KMS-11 (cell line): ENCODE data around the gene PRDM5.

ENCODE experiments used
- H2AFZ ChIP-seq: fragments of 200-600 bp; sonication (generic); 2 replicates; pipeline ENCODE4 v1.6.1; 2016; ENCODE audit warnings: antibody characterized with exemption, mixed run types, low read depth
- H3K27ac ChIP-seq: fragments of 200-600 bp; sonication (generic); 2 replicates; pipeline ENCODE4 v1.6.1; 2016; ENCODE audit warnings: mild to moderate bottlenecking, mixed run types
- H3K27me3 ChIP-seq: fragments of 200-600 bp; sonication (generic); 2 replicates; pipeline ENCODE4 v1.6.1; 2017; ENCODE audit warnings: mild to moderate bottlenecking, low read depth, mixed run types, moderate library complexity; ENCODE audit not compliant: insufficient read depth
- H3K36me3 ChIP-seq: fragments of 200-600 bp; sonication (generic); 2 replicates; pipeline ENCODE4 v1.6.1; 2017; ENCODE audit warnings: mild to moderate bottlenecking, mixed run types; ENCODE audit not compliant: insufficient read depth
- H3K4me1 ChIP-seq: fragments of 200-600 bp; sonication (generic); 2 replicates; pipeline ENCODE4 v1.6.1; 2016; ENCODE audit warnings: mild to moderate bottlenecking, low read depth, mixed run types; ENCODE audit not compliant: poor library complexity, severe bottlenecking
- H3K4me2 ChIP-seq: fragments of 200-600 bp; sonication (generic); 2 replicates; pipeline ENCODE4 v1.7.0; 2016; ENCODE audit warnings: mild to moderate bottlenecking, mixed run types
- H3K4me3 ChIP-seq: fragments of 200-600 bp; sonication (generic); IDR thresholded peaks from 2 replicates; pipeline ENCODE4 v1.6.1; 2017; ENCODE audit warnings: low read depth, low read length, mixed read lengths; ENCODE audit not compliant: insufficient read depth
- H3K79me2 ChIP-seq: fragments of 200-600 bp; sonication (generic); 2 replicates; pipeline ENCODE4 v1.6.1; 2016; ENCODE audit warnings: low read depth, mixed run types; ENCODE audit not compliant: insufficient read depth
- H3K9ac ChIP-seq: fragments of 200-600 bp; sonication (generic); 2 replicates; pipeline ENCODE4 v1.6.1; 2016; ENCODE audit warnings: mild to moderate bottlenecking, mixed run types
- H4K20me1 ChIP-seq: fragments of 200-600 bp; sonication (generic); 2 replicates; pipeline ENCODE4 v1.6.1; 2016; ENCODE audit warnings: mild to moderate bottlenecking, mixed run types; ENCODE audit not compliant: insufficient read depth
- CTCF ChIP-seq: fragments of 200-600 bp; sonication (generic); conservative IDR thresholded peaks from 2 replicates; pipeline ENCODE4 v1.6.1; 2017; ENCODE audit warnings: low read depth, mild to moderate bottlenecking, antibody characterized with exemption, low read length, moderate library complexity, mixed read lengths

Gene PRDM5

GRCh38 chr4:120798570-120798969 is 124.0 kb downstream of the PRDM5 start:
- Histone ChIP-seq H3K4me1 (no peaks in the 10 kb centered on the region), H2AFZ (no peak overlapping the region), H3K9ac (no peak overlapping the region), H3K27me3 (no peaks in the 10 kb centered on the region), H3K4me2 (no peak overlapping the region), H3K79me2 (no peaks in the 10 kb centered on the region), H3K36me3 (no peaks in the 10 kb centered on the region), H3K27ac (no peak overlapping the region), H4K20me1 (no peaks in the 10 kb centered on the region), H3K4me3 (no peak overlapping the region)
- no peak for TF ChIP-seq CTCF

GRCh38 chr4:120796271-120796670 is 126.3 kb downstream of the PRDM5 start:
- H3K27ac ChIP-seq: no peak overlapping the region
- no peaks in the 10 kb centered on the region for H3K27me3 ChIP-seq
- no peak overlapping the region for H3K4me2 ChIP-seq
- H3K4me1 ChIP-seq: no peaks in the 10 kb centered on the region
- H4K20me1 ChIP-seq: no peaks in the 10 kb centered on the region
- TF ChIP-seq CTCF: no peak
- no peak overlapping the region for H3K9ac ChIP-seq
- H3K36me3 ChIP-seq: no peaks in the 10 kb centered on the region
- H3K79me2 ChIP-seq: no peaks in the 10 kb centered on the region
- H2AFZ ChIP-seq: no peak overlapping the region
- no peak overlapping the region for H3K4me3 ChIP-seq

GRCh38 chr4:120785202-120785601 is 137.3 kb downstream of the PRDM5 start:
- Histone ChIP-seq H3K4me3 (no peak overlapping the region), H3K4me1 (peaks cover 8% of the 10 kb centered on the region), H3K27ac (no peak overlapping the region), H2AFZ (no peak overlapping the region), H3K9ac (no peak overlapping the region), H4K20me1 (no peaks in the 10 kb centered on the region), H3K4me2 (no peak overlapping the region), H3K27me3 (no peaks in the 10 kb centered on the region), H3K79me2 (no peaks in the 10 kb centered on the region), H3K36me3 (no peaks in the 10 kb centered on the region)
- no peak for TF ChIP-seq CTCF

DNA sequence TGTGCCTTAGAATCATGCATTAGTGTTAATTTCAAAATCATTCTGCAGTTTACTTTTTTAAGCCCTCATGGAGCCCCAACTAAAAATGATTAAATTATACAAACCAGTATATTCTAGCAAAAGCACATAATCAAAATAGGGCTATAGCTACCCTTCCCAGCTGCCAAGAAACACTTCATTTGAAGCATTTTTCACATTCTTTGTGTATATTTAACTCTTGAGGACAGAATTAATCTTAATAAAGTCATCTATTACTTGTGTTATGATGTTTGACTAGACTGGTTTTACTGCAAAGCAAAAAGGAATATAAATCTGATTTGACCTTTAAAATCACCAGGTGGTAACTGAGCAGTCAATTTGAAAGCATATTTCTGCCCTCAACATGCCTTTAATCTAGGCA is 145.1 kb downstream of the PRDM5 start:
- H3K27me3 ChIP-seq: no peaks in the 10 kb centered on the region
- no peak overlapping the region for H3K4me3 ChIP-seq
- H3K9ac ChIP-seq: no peak overlapping the region
- no peak overlapping the region for H3K27ac ChIP-seq
- H3K4me2 ChIP-seq: no peak overlapping the region
- no peaks in the 10 kb centered on the region for H3K79me2 ChIP-seq
- H3K4me1 ChIP-seq: peaks cover 41% of the 10 kb centered on the region
- no peak overlapping the region for H2AFZ ChIP-seq
- H3K36me3 ChIP-seq: no peaks in the 10 kb centered on the region
- TF ChIP-seq CTCF: no peak
- H4K20me1 ChIP-seq: no peaks in the 10 kb centered on the region

- no peaks in the 10 kb centered on the region for H4K20me1 ChIP-seq
- TF ChIP-seq CTCF: no peak
- no peaks in the 10 kb centered on the region for H3K36me3 ChIP-seq
- peaks cover 57% of the 10 kb centered on the region for H3K4me1 ChIP-seq
- no peak overlapping the region for H2AFZ ChIP-seq
- H3K4me3 ChIP-seq: no peak overlapping the region
- H3K79me2 ChIP-seq: no peaks in the 10 kb centered on the region
- H3K9ac ChIP-seq: no peak overlapping the region
- no peak overlapping the region for H3K4me2 ChIP-seq
- no peak overlapping the region for H3K27ac ChIP-seq
- H3K27me3 ChIP-seq: no peaks in the 10 kb centered on the region
Observed at GRCh38 chr4:120775431-120775830, 147.1 kb downstream of the PRDM5 start.
